ENCODE measurements around the gene TMEM116. TPM values are rescaled to one million over a fixed set of nuclear protein-coding genes. Genes with fewer than 3 reads are reported as not detected.
A peak's percentile ranks its signal among the peaks of the same experiment; 100 is the strongest.

Gene TMEM116
- total and polyA plus RNA-seq, 10 of the 15 experiments (the other 5 are each of a cell fraction or from before 2014, with no cell fraction given), result 6.0 to 25.7 (median 8.5) TPM

- TF ChIP-seq, protein P1, sequence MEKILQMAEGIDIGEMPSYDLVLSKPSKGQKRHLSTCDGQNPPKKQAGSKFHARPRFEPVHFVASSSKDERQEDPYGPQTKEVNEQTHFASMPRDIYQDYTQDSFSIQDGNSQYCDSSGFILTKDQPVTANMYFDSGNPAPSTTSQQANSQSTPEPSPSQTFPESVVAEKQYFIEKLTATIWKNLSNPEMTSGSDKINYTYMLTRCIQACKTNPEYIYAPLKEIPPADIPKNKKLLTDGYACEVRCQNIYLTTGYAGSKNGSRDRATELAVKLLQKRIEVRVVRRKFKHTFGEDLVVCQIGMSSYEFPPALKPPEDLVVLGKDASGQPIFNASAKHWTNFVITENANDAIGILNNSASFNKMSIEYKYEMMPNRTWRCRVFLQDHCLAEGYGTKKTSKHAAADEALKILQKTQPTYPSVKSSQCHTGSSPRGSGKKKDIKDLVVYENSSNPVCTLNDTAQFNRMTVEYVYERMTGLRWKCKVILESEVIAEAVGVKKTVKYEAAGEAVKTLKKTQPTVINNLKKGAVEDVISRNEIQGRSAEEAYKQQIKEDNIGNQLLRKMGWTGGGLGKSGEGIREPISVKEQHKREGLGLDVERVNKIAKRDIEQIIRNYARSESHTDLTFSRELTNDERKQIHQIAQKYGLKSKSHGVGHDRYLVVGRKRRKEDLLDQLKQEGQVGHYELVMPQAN (conservative IDR thresholded peaks at IDR 0.05), result no peak
- TF ChIP-seq ZZZ3 (IDR thresholded peaks at IDR 0.05; ENCODE audit: control insufficient read depth, insufficient read length, low read depth), result no peak
Observed at GRCh38 chr12:111992464-111992863, 20.5 kb downstream of the TMEM116 start (continued).

DNA sequence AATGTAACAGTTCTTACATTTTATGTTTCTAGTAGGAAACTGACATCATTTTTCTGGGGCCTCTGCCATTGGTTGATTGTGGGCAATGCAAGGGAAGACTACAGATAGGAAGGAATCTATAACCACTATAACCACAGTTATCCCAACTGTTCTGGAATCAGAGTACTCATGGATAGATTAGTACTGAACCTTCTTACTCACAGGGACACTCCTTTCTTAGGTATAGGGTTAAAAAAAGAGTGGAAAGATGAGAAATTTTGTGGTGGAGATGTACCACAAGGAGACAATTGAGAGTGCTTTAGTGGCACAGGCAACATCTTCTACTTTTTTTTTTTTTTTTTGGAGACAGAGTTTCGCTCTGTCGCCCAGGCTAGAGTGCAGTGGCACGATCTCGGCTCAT, 21.0 kb downstream of the TMEM116 start:
- no peaks in the 10 kb centered on the region for H3K9me3 ChIP-seq (replicated peaks; ENCODE audit: control insufficient read depth, insufficient read depth, low read length)
- CTCF ChIA-PET, result interaction anchor here (0.7 to 3.2 kb wide), 3 partner anchors 14 to 47 kb away, joined by 4 to 18 read pairs (median 13); partner anchors contain the start of genes ERP29 and TMEM116
- H3K27ac ChIP-seq (ENCODE audit: control insufficient read depth, insufficient read depth), result no peak overlapping the region
- SMC1A ChIA-PET (ENCODE audit: uncharacterized antibody, unreplicated experiment), result interaction anchor here (0.7 to 4.9 kb wide), 7 partner anchors 9 to 292 kb away, joined by 3 to 51 read pairs (median 3); partner anchors contain the start of genes ERP29 and TMEM116
- BruUV-seq (replicated peaks), result no TSS peak
- H3K4me2 ChIP-seq (ENCODE audit: control insufficient read depth, insufficient read depth), result peak overlapping the region; percentile 71
- H4K20me1 ChIP-seq (ENCODE audit: control insufficient read depth, insufficient read depth), result no peaks in the 10 kb centered on the region
- no peak for DNase-seq (ENCODE audit: low read depth, low spot score)
- no peaks in the 10 kb centered on the region for H3K36me3 ChIP-seq (ENCODE audit: control insufficient read depth in 2 of 2, insufficient read depth in 2 of 2, low read length in 1 of 2)
- no peaks in the 10 kb centered on the region for H3K27me3 ChIP-seq (replicated peaks in 1 of 2; ENCODE audit: control insufficient read depth in 2 of 2, insufficient read depth in 2 of 2, low read length in 1 of 2)
- RAD21 ChIA-PET (ENCODE audit: unreplicated experiment), result interaction anchor here (1.5 to 5.6 kb wide), 3 partner anchors 16 to 46 kb away, joined by 4 to 50 read pairs (median 6); partner anchors contain the start of genes ERP29 and TMEM116
- ATAC-seq, result no peak; the same call in 2 of the 3 replicates
- no peak overlapping the region for H2AFZ ChIP-seq (ENCODE audit: control insufficient read depth, low read depth, low read length)
- intact Hi-C loops (cut with micrococcal nuclease; ENCODE audit: unreplicated experiment) (loop anchor here (5.0 kb wide), 1 partner anchor 45 kb away; no protein-coding TSS in a partner anchor), in situ Hi-C loops (cut with MboI) (no loop called here)
- H3K4me3 ChIP-seq, result no peak overlapping the region
- H3K4me1 ChIP-seq (ENCODE audit: control insufficient read depth, insufficient read depth, low read length), result peaks cover 32% of the 10 kb centered on the region
- POLR2A ChIA-PET, result interaction anchor here (0.7 to 2.1 kb wide), 5 partner anchors 11 to 208 kb away, joined by 3 to 6 read pairs (median 3); no protein-coding TSS in a partner anchor
- no peak overlapping the region for H3K9ac ChIP-seq (ENCODE audit: control insufficient read depth, insufficient read depth, low read length)
- FAIRE-seq, result no peak
- 54% methylated on average over 4 of the region's 4 CpGs for WGBS (ENCODE audit: insufficient coverage, insufficient replicate concordance, low lambda C conversion rate, missing lambda C conversion rate)
- TF ChIP-seq RUNX3 (IDR thresholded peaks at IDR 0.05; ENCODE audit: low read length) (peak; percentile 10; the same call in 1 of the 2 replicates), RB1 (IDR thresholded peaks at IDR 0.05; ENCODE audit: borderline replicate concordance) (no peak), ZNF384 (IDR thresholded peaks at IDR 0.05; ENCODE audit: borderline replicate concordance, low read depth, low read length) (0 out of 2 replicates have a peak, but pooled peaks have one; percentile 40)
- no peaks in the 10 kb centered on the region for H3K79me2 ChIP-seq (ENCODE audit: control insufficient read depth, insufficient read depth, low read length)

Data from GM12878 (cell line).